IMR-90 (cell line): ENCODE measurements around the gene GPR142.

ENCODE experiments used
- FOS ChIP-seq: fragments of 150-350 bp; IDR thresholded peaks from 2 replicates; pipeline ENCODE4 v1.6.1; 2016; ENCODE audit warnings: low read depth, low read length
- MAFK ChIP-seq: IDR thresholded peaks from 2 replicates; pipeline ENCODE4 v1.6.1; 2012; ENCODE audit warnings: low read depth, low read length, improper control_type of control experiment
- POLR2A ChIP-seq: IDR thresholded peaks from 2 replicates; pipeline ENCODE4 v1.6.1; 2012; ENCODE audit warnings: mild to moderate bottlenecking, low read depth, low read length
- RCOR1 ChIP-seq: IDR thresholded peaks from 2 replicates; pipeline ENCODE4 v1.6.1; 2012; ENCODE audit warnings: mild to moderate bottlenecking, low read length, improper control_type of control experiment; ENCODE audit not compliant: insufficient replicate concordance
- RFX5 ChIP-seq: IDR thresholded peaks from 2 replicates; pipeline ENCODE4 v1.8.0; 2012; ENCODE audit warnings: low read depth, mild to moderate bottlenecking, low read length, moderate library complexity
- SMC3 ChIP-seq: fragments of 150-350 bp; IDR thresholded peaks from 2 replicates; pipeline ENCODE4 v1.6.1; 2016; ENCODE audit warnings: low read depth, mild to moderate bottlenecking, antibody characterized with exemption, low read length, moderate library complexity
- TF ChIP-seq, protein P1 (sequence below): conservative IDR thresholded peaks from 2 replicates; pipeline ENCODE4 v1.5.1; 2012; ENCODE audit warnings: mild to moderate bottlenecking, low read depth, low read length, improper control_type of control experiment
- TF ChIP-seq, protein P2 (sequence below): fragments of 150-350 bp; IDR thresholded peaks from 2 replicates; pipeline ENCODE4 v1.6.1; 2016; ENCODE audit warnings: low read depth, mild to moderate bottlenecking, low read length, moderate library complexity, borderline replicate concordance

DNA sequence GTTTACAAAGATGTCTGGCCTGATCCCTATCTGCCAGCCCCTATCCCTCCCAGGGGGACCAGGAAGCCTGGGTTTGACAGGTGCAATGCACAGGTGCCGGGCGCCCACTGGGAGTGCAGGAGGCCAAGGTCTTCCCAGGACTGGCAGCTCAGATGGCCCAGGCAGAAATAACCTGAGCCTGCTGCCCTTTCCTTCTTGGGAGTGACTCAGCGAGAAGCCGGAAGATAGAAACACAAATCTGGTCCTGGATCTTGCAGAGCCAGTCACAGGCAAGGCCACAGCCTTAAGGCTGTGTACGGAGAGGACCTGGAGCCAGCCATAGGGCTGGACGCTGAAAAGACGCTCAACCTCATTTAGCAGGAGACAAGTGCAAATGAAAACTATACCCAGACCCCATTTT is 27.7 kb downstream of the GPR142 start:
- TF ChIP-seq POLR2A (no peak), RFX5 (no peak), SMC3 (no peak), RCOR1 (no peak), FOS (no peak), MAFK (no peak)
- TF ChIP-seq, protein P1, sequence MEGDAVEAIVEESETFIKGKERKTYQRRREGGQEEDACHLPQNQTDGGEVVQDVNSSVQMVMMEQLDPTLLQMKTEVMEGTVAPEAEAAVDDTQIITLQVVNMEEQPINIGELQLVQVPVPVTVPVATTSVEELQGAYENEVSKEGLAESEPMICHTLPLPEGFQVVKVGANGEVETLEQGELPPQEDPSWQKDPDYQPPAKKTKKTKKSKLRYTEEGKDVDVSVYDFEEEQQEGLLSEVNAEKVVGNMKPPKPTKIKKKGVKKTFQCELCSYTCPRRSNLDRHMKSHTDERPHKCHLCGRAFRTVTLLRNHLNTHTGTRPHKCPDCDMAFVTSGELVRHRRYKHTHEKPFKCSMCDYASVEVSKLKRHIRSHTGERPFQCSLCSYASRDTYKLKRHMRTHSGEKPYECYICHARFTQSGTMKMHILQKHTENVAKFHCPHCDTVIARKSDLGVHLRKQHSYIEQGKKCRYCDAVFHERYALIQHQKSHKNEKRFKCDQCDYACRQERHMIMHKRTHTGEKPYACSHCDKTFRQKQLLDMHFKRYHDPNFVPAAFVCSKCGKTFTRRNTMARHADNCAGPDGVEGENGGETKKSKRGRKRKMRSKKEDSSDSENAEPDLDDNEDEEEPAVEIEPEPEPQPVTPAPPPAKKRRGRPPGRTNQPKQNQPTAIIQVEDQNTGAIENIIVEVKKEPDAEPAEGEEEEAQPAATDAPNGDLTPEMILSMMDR, result no peak
- TF ChIP-seq, protein P2, sequence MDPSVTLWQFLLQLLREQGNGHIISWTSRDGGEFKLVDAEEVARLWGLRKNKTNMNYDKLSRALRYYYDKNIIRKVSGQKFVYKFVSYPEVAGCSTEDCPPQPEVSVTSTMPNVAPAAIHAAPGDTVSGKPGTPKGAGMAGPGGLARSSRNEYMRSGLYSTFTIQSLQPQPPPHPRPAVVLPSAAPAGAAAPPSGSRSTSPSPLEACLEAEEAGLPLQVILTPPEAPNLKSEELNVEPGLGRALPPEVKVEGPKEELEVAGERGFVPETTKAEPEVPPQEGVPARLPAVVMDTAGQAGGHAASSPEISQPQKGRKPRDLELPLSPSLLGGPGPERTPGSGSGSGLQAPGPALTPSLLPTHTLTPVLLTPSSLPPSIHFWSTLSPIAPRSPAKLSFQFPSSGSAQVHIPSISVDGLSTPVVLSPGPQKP, result no peak
